Psoas muscle (tissue), 8 donors: ENCODE results near the gene DNMT3B. TPM values are rescaled to one million over a fixed set of nuclear protein-coding genes. Genes with fewer than 3 reads are reported as not detected.

Experiments
- ATAC-seq, 4 donors: fragments of 200-7000 bp; cut with Tn5 transposase; one replicate each; pipeline ENCODE4 v1.9.1; 2020; ENCODE audit warnings: moderate library complexity in 3 of 4, mild to moderate bottlenecking in 2 of 4
- DNase-seq, 2 donors: peaks; one replicate each; pipeline ENCODE4 v3.0.0-alpha.2; 2020
- H3K27ac ChIP-seq: fragments of 200-600 bp; one replicate; pipeline ENCODE4 v1.8.0; 2022
- H3K27me3 ChIP-seq, 3 donors: fragments of 200-600 bp in 1 of 3; one replicate each; pipeline versions ENCODE4 v1.6.1 to v1.8.0; 2013 to 2022; ENCODE audit warnings: low read length in 2 of 3, mild to moderate bottlenecking in 2 of 3, moderate library complexity in 1 of 3; ENCODE audit not compliant: insufficient read depth in 3 of 3
- H3K36me3 ChIP-seq, 2 donors: fragments of 200-600 bp in 1 of 2; one replicate each; pipeline versions ENCODE4 v1.6.1 to v1.8.0; 2013 to 2022; ENCODE audit warnings: low read depth in 1 of 2, mild to moderate bottlenecking in 1 of 2, moderate library complexity in 1 of 2; ENCODE audit not compliant: insufficient read depth in 1 of 2
- H3K4me1 ChIP-seq: fragments of 200-600 bp; one replicate; pipeline ENCODE4 v1.8.0; 2022
- H3K4me3 ChIP-seq: fragments of 200-600 bp; one replicate; pipeline ENCODE4 v1.8.0; 2022; ENCODE audit warnings: mild to moderate bottlenecking
- H3K9me3 ChIP-seq: fragments of 200-600 bp; one replicate; pipeline ENCODE4 v1.8.0; 2022
- WGBS, 3 donors: extraction: QIAGEN DNeasy Blood & Tissue Kit; methylation state at CpG; one replicate each; pipeline versions ENCODE4 v1.1.6 to v1.1.7; 2013; 5-methylcytosine and 5-hydroxymethylcytosine counted together
- intact Hi-C, 2 donors: fragments of 100-400 bp; cut with DNase I; formaldehyde crosslinking; loops; one replicate each; pipeline versions ENCODE4 v1.11.0 to v1.14.2; 2022
- polyA plus RNA-seq, 3 donors: library from polyadenylated mRNA; stranded (reverse); fragments of 200-250 nt; gene quantifications; one replicate each; pipeline ENCODE4 v1.2.3, GENCODE V29; 2013
- total RNA-seq, 4 donors: library from RNA; stranded (reverse); fragmentation: NEBNext Ultra II Directional in 2 of 4; extraction: Animal tissue kit (Norgen Biotek cat#: 25700) in 2 of 4; gene quantifications; one replicate each; pipeline versions ENCODE4 v1.2.1 to v1.2.4, GENCODE V29; 2021 to 2023
- TF ChIP-seq, protein P1 (sequence below): fragments of 200-600 bp; IDR thresholded peaks from one replicate; pipeline ENCODE4 v1.8.0; 2022; ENCODE audit warnings: antibody characterized with exemption
- donor health status: healthy with polysubstance abuse.
- donor health status: DM: no; HTN: no; CAD: no; lungs with moderate emphysema.
- donor health status: Bipolar disorder and iron deficiency.
- donor health status: healthy.
- donor health status: DM: yes; HTN: yes; CAD: no.
- donor health status: DM: no; HTN: no; CAD: no.
- donor health status: DM: no; HTN: no; CAD: no.
- donor health status: DM: yes; HTN: yes; CAD: no.

Gene DNMT3B
- total and polyA plus RNA-seq, 7 donors: 0.08 to 0.64 (median 0.17) TPM

DNA sequence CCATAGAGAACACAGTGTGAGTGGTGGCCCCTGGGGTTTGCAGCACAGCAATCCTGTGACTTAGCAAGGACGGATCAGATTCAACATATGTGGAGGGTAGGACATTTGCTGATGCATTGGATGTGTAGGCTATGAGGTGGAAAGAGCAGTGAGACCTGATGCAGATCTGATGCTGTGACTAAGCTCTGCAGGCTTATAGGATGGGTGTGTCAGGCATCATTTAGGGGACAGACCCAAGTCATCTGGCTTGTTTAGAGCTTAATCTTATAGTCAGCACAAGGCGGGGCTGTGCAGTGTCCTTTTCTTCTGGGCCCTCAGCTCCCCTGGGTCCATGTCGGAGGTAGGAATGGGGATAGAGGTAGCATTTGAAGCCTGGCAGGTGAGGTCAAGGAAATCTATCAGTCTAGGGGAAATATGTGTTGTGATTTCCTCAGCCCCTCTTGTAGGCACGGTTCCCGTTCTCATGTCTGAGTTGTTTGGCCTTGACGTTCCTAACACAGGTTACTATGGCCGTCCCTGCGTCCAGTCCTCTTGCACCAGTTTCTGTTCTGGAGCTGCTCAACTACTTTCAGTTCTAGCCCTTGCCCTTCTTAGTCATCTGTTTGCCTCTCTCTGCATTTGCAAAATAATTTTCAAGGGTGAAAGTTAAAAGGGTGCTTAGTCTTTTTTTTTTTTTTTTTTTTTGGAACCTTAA is 42.0 kb downstream of the DNMT3B start:
- intact Hi-C loops: no loop called here
- no peak for DNase-seq
- H3K27ac ChIP-seq: no peak overlapping the region
- no peak overlapping the region for H3K4me3 ChIP-seq
- peaks cover 0 to 4% of the 10 kb centered on the region in 2 donors for H3K36me3 ChIP-seq
- H3K4me1 ChIP-seq: no peaks in the 10 kb centered on the region
- WGBS, 3 donors: 95 to 96% (median 96%) methylated on average over 8 of the region's 8 CpGs
- TF ChIP-seq, protein P1, sequence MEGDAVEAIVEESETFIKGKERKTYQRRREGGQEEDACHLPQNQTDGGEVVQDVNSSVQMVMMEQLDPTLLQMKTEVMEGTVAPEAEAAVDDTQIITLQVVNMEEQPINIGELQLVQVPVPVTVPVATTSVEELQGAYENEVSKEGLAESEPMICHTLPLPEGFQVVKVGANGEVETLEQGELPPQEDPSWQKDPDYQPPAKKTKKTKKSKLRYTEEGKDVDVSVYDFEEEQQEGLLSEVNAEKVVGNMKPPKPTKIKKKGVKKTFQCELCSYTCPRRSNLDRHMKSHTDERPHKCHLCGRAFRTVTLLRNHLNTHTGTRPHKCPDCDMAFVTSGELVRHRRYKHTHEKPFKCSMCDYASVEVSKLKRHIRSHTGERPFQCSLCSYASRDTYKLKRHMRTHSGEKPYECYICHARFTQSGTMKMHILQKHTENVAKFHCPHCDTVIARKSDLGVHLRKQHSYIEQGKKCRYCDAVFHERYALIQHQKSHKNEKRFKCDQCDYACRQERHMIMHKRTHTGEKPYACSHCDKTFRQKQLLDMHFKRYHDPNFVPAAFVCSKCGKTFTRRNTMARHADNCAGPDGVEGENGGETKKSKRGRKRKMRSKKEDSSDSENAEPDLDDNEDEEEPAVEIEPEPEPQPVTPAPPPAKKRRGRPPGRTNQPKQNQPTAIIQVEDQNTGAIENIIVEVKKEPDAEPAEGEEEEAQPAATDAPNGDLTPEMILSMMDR: no peak
- no peaks in the 10 kb centered on the region for H3K9me3 ChIP-seq
- no peaks in the 10 kb centered on the region for H3K27me3 ChIP-seq
- ATAC-seq: no peak

DNA sequence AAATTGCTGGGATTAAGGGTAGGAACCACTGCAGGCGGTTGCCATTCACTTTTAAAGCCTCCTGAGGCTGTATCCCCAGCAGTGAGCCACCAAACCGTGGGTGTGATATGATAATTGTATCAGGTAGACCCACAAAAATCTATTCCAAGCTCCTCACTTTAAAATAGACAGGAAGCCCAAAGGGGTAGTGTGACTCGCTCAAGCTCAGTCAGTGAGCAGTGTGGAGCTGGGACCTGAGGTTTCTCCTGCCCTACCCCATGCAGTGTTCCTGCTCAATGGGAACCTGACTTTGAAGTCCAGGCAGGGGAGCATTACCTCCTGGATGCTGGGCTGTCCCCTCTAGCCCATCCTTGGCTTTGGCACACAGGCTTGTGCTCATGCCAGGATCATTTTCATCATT is 42.6 kb downstream of the DNMT3B start:
- ATAC-seq (no peak), DNase-seq (no peak)
- H3K36me3 ChIP-seq: peaks cover 0 to 4% of the 10 kb centered on the region in 2 donors
- H3K4me1 ChIP-seq: no peaks in the 10 kb centered on the region
- 92 to 93% (median 92%) methylated on average over 3 of the region's 3 CpGs for WGBS, 3 donors
- H3K9me3 ChIP-seq: no peaks in the 10 kb centered on the region
- H3K4me3 ChIP-seq: no peak overlapping the region
- intact Hi-C loops: no loop called here
- TF ChIP-seq, protein P1: no peak
- H3K27me3 ChIP-seq: no peaks in the 10 kb centered on the region
- no peak overlapping the region for H3K27ac ChIP-seq

DNA sequence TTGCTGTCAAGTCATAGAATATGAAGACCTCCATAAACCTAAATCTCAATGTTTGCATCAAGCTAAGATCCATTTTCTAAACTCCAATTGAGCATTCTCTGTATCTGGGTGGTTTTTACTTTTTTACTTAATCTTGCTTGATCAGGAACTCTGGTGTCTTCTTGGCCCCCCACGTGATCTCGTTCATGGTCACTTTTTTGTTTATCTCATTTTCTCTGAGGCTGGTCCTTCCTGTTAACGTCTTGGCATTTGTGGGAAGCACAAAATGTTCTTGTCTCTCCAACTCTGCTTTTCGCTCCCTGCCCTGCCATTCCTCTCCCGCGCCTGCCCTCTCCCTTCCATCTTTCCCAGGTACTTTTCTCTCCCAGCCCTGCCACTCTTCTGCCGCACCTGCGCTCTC is 43.5 kb downstream of the DNMT3B start:
- Histone ChIP-seq H3K9me3 (no peaks in the 10 kb centered on the region), H3K27ac (no peak overlapping the region), H3K36me3 (peaks cover 0 to 4% of the 10 kb centered on the region in 2 donors), H3K27me3 (no peaks in the 10 kb centered on the region), H3K4me3 (no peak overlapping the region), H3K4me1 (no peaks in the 10 kb centered on the region)
- DNase-seq (no peak), ATAC-seq (no peak)
- intact Hi-C loops: no loop called here
- 87 to 88% (median 87%) methylated on average over 8 of the region's 8 CpGs for WGBS, 3 donors
- TF ChIP-seq, protein P1: no peak

DNA sequence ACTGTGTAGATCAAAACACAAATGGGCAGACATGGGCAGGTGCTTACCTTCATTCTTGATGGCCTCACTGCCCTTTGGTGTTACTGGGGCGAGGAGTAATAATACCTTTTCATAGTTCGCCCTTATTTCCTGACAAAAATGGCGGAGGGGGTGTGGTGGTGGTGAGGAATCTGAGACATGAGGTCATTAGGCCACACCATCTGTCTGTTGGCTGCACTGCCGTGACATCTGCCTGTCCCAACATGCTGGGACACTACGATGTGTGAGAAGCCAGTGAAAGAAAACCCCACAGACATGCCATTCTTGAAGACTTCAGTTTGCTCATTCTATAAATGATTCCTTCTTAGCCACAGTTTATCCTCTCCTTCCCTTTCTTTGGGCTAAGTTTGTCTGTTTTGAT is 44.2 kb downstream of the DNMT3B start:
- H3K4me1 ChIP-seq: no peaks in the 10 kb centered on the region
- no peak overlapping the region for H3K4me3 ChIP-seq
- intact Hi-C loops: no loop called here
- DNase-seq (no peak), ATAC-seq (peak in 1 of 4 donors; percentile 52)
- 65 to 78% (median 77%) methylated on average over 5 of the region's 5 CpGs for WGBS, 3 donors
- H3K9me3 ChIP-seq: no peaks in the 10 kb centered on the region
- no peak overlapping the region for H3K27ac ChIP-seq
- TF ChIP-seq, protein P1: no peak
- H3K27me3 ChIP-seq: no peaks in the 10 kb centered on the region
- peaks cover 0 to 4% of the 10 kb centered on the region in 2 donors for H3K36me3 ChIP-seq

DNA sequence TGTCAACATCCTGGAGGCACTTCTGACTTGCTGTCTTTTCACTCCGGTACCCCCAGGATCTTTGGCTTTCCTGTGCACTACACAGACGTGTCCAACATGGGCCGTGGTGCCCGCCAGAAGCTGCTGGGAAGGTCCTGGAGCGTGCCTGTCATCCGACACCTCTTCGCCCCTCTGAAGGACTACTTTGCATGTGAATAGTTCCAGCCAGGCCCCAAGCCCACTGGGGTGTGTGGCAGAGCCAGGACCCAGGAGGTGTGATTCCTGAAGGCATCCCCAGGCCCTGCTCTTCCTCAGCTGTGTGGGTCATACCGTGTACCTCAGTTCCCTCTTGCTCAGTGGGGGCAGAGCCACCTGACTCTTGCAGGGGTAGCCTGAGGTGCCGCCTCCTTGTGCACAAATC is 45.5 kb downstream of the DNMT3B start:
- H3K4me1 ChIP-seq: no peaks in the 10 kb centered on the region
- H3K4me3 ChIP-seq: no peak overlapping the region
- intact Hi-C loops: no loop called here
- H3K36me3 ChIP-seq: no peaks in the 10 kb centered on the region
- H3K27me3 ChIP-seq: no peaks in the 10 kb centered on the region
- 68 to 75% (median 73%) methylated on average over 9 of the region's 9 CpGs for WGBS, 3 donors
- DNase-seq (no peak), ATAC-seq (no peak)
- TF ChIP-seq, protein P1: no peak
- H3K27ac ChIP-seq: no peak overlapping the region
- no peaks in the 10 kb centered on the region for H3K9me3 ChIP-seq
